HG03097 (cell line): ENCODE results near the gene LIX1.
"Not testable (repeated sequence)": the region's sequence is repeated elsewhere in the genome, so short reads cannot be mapped to it uniquely, and the experiment has no call there.

ENCODE experiments used
- ATAC-seq: cut with Tn5 transposase; IDR thresholded peaks from one replicate; pipeline ENCODE4 v1.9.1; 2021; ENCODE audit not compliant: unreplicated experiment, low FRiP score

The LIX1 gene

GRCh38 chr5:97143704-97144103, 1.3 kb upstream of the LIX1 start:
- ATAC-seq = no peak

- no peak for ATAC-seq
Observed at GRCh38 chr5:97141539-97141938, 872 bp downstream of the LIX1 start.

- no peak for ATAC-seq
Observed at GRCh38 chr5:97141031-97141430, 1.4 kb downstream of the LIX1 start.

GRCh38 chr5:97140250-97140649, 2.2 kb downstream of the LIX1 start:
- not testable (repeated sequence) for ATAC-seq

GRCh38 chr5:97136475-97136874, 5.9 kb downstream of the LIX1 start:
- no peak for ATAC-seq

GRCh38 chr5:97135868-97136267, 6.5 kb downstream of the LIX1 start:
- no peak for ATAC-seq

- no peak for ATAC-seq
Observed at GRCh38 chr5:97134634-97135033, 7.8 kb downstream of the LIX1 start.

- ATAC-seq = no peak
Observed at GRCh38 chr5:97133101-97133500, 9.3 kb downstream of the LIX1 start.

- no peak for ATAC-seq
Observed at GRCh38 chr5:97131921-97132320, 10.5 kb downstream of the LIX1 start.

- no peak for ATAC-seq
Observed at GRCh38 chr5:97131139-97131710, 11.2 kb downstream of the LIX1 start.

- ATAC-seq = no peak
Observed at GRCh38 chr5:97127727-97128126, 14.7 kb downstream of the LIX1 start.

GRCh38 chr5:97125125-97125683, 17.2 kb downstream of the LIX1 start:
- no peak for ATAC-seq

GRCh38 chr5:97124335-97124734, 18.1 kb downstream of the LIX1 start:
- ATAC-seq = no peak

GRCh38 chr5:97121848-97122247, 20.6 kb downstream of the LIX1 start:
- ATAC-seq = no peak

- ATAC-seq = no peak
Observed at GRCh38 chr5:97120195-97120594, 22.2 kb downstream of the LIX1 start.

GRCh38 chr5:97119007-97119390, 23.4 kb downstream of the LIX1 start:
- no peak for ATAC-seq

- no peak for ATAC-seq
Observed at GRCh38 chr5:97118261-97119006, 24.0 kb downstream of the LIX1 start.

- no peak for ATAC-seq
Observed at GRCh38 chr5:97115932-97116331, 26.5 kb downstream of the LIX1 start.

- no peak for ATAC-seq
Observed at GRCh38 chr5:97112230-97112629, 30.2 kb downstream of the LIX1 start.

- no peak for ATAC-seq
Observed at GRCh38 chr5:97111616-97112015, 30.8 kb downstream of the LIX1 start.

GRCh38 chr5:97111004-97111403, 31.4 kb downstream of the LIX1 start:
- no peak for ATAC-seq

- ATAC-seq = no peak
Observed at GRCh38 chr5:97107318-97107717, 35.1 kb downstream of the LIX1 start.
